Ishikawa (cell line): ENCODE data around the gene RIMOC1.

Experiments
- CEBPB ChIP-seq: IDR thresholded peaks from 2 replicates; pipeline ENCODE4 v1.6.1; 2012
- CREB1 ChIP-seq: IDR thresholded peaks from 2 replicates; pipeline ENCODE4 v1.6.1; 2012; ENCODE audit warnings: low read depth
- EGR1 ChIP-seq: IDR thresholded peaks from 2 replicates; pipeline ENCODE4 v1.6.1; 2012
- EP300 ChIP-seq: IDR thresholded peaks from 2 replicates; pipeline ENCODE4 v1.6.1; 2012; ENCODE audit warnings: borderline replicate concordance
- FOXM1 ChIP-seq: IDR thresholded peaks from 2 replicates; pipeline ENCODE4 v1.6.1; 2012; ENCODE audit warnings: low read depth, borderline replicate concordance
- NFIC ChIP-seq: IDR thresholded peaks from 2 replicates; pipeline ENCODE4 v1.6.1; 2012
- RAD21 ChIP-seq: IDR thresholded peaks from 2 replicates; pipeline ENCODE4 v1.6.1; 2012; ENCODE audit warnings: low read depth
- REST ChIP-seq: IDR thresholded peaks from 2 replicates; pipeline ENCODE4 v1.6.1; 2012; ENCODE audit warnings: low read depth, mild to moderate bottlenecking
- TAF1 ChIP-seq: IDR thresholded peaks from 2 replicates; pipeline ENCODE4 v1.6.1; 2012; ENCODE audit warnings: low read depth, mild to moderate bottlenecking
- TEAD4 ChIP-seq: IDR thresholded peaks from 2 replicates; pipeline ENCODE4 v1.6.1; 2012
- YY1 ChIP-seq: IDR thresholded peaks from 2 replicates; pipeline ENCODE4 v1.6.1; 2012; ENCODE audit warnings: low read depth

- TF ChIP-seq REST: no peak
- TF ChIP-seq TAF1: no peak
- TF ChIP-seq YY1: no peak
- no peak for TF ChIP-seq EP300
- TF ChIP-seq EGR1: no peak
- no peak for TF ChIP-seq CREB1
- TF ChIP-seq FOXM1: no peak
- TF ChIP-seq RAD21: peak; percentile 85
- TF ChIP-seq TEAD4: no peak
- TF ChIP-seq CEBPB: no peak
- no peak for TF ChIP-seq NFIC
Measured at GRCh38 chr5:41856644-41857491, 47.3 kb upstream of the RIMOC1 start.
